HTR-8/SVneo (cell line): Measurements from ENCODE around the gene PSME3.
"Not testable (repeated sequence)": the region's sequence is repeated elsewhere in the genome, so short reads cannot be mapped to it uniquely, and the experiment has no call there.

Source experiments
- DNase-seq: peaks from one replicate; pipeline ENCODE4 v3.0.0; 2011; ENCODE audit warnings: low spot score, mixed read lengths; ENCODE audit not compliant: insufficient read length
- FAIRE-seq: peaks from 2 replicates; lab custom pipeline; 2011; peaks lifted over from hg19 to GRCh38; lab: Jason Lieb, UNC

The PSME3 gene

GRCh38 chr17:42849031-42849430, 15.8 kb downstream of the PSME3 start:
- FAIRE-seq, result no peak
- no peak for DNase-seq

DNA sequence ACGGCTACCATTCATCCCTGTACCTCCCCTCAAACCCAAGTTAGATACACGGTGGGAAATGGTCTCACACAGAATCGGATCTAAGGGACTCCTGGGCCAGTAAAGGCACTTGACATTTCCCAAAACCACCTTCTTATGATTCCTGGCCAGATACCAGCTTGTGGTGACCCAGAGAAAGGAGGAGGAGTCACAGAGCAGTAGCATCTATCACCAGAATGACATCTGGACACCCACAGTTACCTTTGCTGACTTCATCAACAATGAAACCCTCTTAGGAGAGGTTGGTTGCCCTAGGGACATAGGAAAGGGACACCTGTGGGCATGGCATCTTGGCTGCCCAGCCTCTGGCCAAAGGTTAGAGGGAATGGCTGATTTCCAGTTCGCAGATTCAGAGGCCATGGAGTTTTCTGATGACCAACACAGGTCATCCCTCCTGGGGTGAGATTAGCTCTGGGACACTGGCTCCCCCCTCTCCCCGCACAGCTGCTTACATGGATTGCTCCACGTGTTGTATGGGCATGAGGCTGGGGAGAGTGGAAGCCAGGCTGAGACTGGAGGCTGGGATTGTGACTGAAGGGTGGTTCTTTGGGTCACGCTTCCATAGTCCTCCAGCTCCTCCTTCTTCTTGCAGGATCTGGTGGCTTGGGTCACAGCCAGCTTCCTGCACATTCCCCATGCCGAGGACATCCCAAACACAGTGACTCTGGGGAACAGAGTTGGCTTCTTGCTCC, 16.4 kb downstream of the PSME3 start:
- DNase-seq, result no peak
- FAIRE-seq, result no peak

DNA sequence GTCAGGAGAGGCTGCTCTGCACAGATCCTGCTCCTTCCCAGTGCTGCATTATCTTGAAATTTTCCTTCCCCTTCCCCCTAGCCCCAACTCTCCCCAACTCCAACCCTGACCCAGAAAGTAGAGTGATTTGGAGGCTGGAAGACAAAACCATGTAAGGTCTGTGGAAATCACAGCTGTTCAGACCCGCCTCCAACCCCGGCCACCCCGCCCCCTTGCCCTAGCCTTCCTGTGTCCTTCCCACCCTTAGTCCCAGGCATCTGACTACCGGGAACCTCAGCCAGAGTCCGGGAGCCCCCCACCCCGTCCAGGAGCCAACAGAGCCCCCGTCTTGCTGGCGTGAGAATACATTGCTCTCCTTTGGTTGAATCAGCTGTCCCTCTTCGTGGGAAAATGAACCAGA, 17.8 kb downstream of the PSME3 start, which contains the start of gene AOC3:
Gene AOC3, plus strand, starts transcription at position 246 of the 400 bp plus-strand sequence. Its CDS starts 145 bp downstream, at position 391.
- FAIRE-seq, result no peak
- no peak for DNase-seq

DNA sequence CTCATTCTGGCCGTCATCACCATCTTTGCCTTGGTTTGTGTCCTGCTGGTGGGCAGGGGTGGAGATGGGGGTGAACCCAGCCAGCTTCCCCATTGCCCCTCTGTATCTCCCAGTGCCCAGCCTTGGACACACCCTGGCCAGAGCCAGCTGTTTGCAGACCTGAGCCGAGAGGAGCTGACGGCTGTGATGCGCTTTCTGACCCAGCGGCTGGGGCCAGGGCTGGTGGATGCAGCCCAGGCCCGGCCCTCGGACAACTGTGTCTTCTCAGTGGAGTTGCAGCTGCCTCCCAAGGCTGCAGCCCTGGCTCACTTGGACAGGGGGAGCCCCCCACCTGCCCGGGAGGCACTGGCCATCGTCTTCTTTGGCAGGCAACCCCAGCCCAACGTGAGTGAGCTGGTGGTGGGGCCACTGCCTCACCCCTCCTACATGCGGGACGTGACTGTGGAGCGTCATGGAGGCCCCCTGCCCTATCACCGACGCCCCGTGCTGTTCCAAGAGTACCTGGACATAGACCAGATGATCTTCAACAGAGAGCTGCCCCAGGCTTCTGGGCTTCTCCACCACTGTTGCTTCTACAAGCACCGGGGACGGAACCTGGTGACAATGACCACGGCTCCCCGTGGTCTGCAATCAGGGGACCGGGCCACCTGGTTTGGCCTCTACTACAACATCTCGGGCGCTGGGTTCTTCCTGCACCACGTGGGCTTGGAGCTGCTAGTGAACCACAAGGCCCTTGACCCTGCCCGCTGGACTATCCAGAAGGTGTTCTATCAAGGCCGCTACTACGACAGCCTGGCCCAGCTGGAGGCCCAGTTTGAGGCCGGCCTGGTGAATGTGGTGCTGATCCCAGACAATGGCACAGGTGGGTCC, 18.4 kb downstream of the PSME3 start:
- FAIRE-seq, result peak; percentile 46
- not testable (repeated sequence) for DNase-seq

DNA sequence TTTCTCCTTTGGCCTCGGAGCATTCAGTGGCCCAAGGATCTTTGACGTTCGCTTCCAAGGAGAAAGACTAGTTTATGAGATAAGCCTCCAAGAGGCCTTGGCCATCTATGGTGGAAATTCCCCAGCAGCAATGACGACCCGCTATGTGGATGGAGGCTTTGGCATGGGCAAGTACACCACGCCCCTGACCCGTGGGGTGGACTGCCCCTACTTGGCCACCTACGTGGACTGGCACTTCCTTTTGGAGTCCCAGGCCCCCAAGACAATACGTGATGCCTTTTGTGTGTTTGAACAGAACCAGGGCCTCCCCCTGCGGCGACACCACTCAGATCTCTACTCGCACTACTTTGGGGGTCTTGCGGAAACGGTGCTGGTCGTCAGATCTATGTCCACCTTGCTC, 19.2 kb downstream of the PSME3 start:
- DNase-seq (no peak), FAIRE-seq (no peak)

DNA sequence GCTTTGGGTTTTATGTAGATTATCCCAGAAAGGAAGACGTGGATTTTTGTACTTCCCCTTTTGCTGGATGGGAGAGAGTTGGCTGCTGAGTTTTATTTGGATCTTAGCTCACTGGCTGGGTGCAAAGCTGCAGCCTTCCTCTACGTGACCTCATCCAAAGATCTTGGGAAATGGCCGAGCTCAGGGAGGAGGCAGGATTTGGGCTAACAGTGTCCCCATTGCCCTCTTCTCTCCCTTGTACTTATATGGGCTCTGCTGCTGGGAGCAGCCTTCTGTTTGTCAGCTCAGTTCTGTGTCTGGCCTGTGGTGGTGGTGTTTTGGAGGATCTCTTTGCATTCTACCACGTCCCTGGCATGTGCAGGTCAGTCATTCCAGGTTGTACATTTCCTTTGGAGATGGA, 19.8 kb downstream of the PSME3 start:
- DNase-seq (no peak), FAIRE-seq (no peak)

- no peak for DNase-seq
- peak; percentile 82 for FAIRE-seq
Observed at GRCh38 chr17:42853597-42853967, 20.4 kb downstream of the PSME3 start.

GRCh38 chr17:42853968-42854790, 21.0 kb downstream of the PSME3 start:
- DNase-seq (no peak), FAIRE-seq (no peak)

- no peak for DNase-seq
- no peak for FAIRE-seq
Observed at GRCh38 chr17:42855048-42855596, 21.9 kb downstream of the PSME3 start.

DNA sequence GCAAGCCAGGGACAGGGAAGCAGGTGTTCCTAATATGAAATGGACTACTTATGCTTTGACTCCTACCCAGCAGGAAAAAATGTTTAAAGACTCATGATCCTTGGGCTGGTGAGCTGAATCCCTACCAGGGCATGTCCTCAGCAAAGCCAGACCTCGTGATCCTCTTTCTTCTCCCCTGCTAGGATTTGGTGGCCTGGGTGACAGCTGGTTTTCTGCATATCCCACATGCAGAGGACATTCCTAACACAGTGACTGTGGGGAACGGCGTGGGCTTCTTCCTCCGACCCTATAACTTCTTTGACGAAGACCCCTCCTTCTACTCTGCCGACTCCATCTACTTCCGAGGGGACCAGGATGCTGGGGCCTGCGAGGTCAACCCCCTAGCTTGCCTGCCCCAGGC, 22.9 kb downstream of the PSME3 start:
- not testable (repeated sequence) for FAIRE-seq, DNase-seq

DNA sequence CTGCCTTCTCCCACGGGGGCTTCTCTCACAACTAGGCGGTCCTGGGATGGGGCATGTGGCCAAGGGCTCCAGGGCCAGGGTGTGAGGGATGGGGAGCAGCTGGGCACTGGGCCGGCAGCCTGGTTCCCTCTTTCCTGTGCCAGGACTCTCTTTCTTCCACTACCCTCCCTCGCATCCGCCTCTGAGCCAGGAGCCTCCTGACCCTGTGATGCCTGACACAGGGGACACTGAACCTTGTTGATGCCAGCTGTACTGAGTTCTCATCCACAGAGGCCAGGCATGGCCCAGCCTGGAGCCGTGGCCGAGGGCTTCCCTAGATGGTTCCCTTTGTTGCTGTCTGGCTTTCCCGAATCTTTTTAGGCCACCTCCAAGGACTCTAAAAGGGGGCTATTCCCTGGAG, 23.3 kb downstream of the PSME3 start:
- DNase-seq, FAIRE-seq: not testable (repeated sequence)

GRCh38 chr17:42857389-42857788, 24.2 kb downstream of the PSME3 start:
- DNase-seq, result no peak
- no peak for FAIRE-seq

GRCh38 chr17:42865638-42866094, 32.5 kb downstream of the PSME3 start:
- FAIRE-seq (no peak), DNase-seq (no peak)

GRCh38 chr17:42866216-42866615, 33.0 kb downstream of the PSME3 start:
- FAIRE-seq, result no peak
- no peak for DNase-seq

DNA sequence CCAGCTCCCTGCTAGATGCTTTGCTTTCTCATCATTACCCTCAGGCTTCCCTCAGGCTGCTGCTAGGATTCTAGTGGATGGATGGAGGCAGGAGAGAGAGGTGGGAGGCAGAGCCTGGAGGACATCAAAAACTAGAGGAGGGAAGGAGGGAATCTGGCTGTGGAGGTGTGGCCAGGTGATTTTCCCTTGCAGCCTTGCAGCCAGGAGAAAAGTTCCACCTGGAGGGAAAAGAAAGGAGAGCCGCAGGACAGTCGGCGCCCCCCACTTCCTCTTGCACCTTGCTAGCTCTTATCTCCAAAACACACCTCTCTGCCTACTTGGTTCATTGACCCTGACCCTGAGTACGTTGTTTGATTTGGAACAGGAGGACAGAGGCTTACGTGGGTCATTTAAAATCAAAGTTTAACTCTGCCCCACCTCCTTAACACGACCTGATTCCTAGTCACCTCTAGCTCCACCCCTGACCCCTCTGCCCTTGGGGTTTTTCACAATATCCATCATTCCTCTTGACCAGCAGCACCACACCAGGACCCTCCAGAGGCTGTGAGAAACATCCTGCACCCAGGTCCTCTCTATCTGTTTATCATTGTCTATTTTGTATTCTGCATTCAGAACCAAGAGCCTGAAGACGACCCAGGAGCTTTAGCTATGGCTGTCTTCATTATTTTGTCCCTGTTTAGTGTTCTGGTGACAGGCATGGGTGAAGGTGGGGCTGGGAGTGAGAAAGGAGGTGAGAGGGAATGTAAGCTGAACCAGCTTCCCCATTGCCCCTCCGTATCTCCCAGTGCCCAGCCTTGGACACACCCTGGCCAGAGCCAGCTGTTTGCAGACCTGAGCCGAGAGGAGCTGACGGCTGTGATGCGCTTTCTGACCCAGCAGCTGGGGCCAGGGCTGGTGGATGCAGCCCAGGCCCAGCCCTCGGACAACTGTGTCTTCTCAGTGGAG, 33.7 kb downstream of the PSME3 start:
- no peak for FAIRE-seq

GRCh38 chr17:42867694-42868261, 34.6 kb downstream of the PSME3 start:
- DNase-seq, result not testable (repeated sequence)
- FAIRE-seq, result peak; percentile 58

More for the DNA sequence above, 33.7 kb downstream of the PSME3 start:
- DNase-seq, result no peak

DNA sequence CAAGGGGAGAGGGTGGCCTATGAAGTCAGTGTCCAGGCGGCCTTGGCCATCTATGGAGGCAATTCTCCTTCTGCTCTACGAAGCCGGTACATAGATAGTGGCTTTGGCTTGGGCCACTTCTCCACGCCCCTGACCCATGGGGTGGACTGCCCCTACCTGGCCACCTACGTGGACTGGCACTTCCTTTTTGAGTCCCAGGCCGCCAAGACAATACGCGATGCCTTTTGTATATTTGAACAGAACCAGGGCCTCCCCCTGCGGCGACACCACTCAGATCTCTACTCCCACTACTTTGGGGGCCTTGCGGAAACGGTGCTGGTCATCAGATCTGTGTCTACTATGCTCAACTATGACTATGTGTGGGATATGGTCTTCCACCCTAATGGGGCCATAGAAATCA, 35.1 kb downstream of the PSME3 start:
- FAIRE-seq, result no peak

GRCh38 chr17:42871647-42872046, 38.5 kb downstream of the PSME3 start:
- DNase-seq (no peak), FAIRE-seq (no peak)

More for the DNA sequence above, 35.1 kb downstream of the PSME3 start:
- DNase-seq, result no peak
